ENCODE data around the gene PPY.
"Not testable (repeated sequence)": the region's sequence is repeated elsewhere in the genome, so short reads cannot be mapped to it uniquely, and the experiment has no call there.

PPY gene

DNA sequence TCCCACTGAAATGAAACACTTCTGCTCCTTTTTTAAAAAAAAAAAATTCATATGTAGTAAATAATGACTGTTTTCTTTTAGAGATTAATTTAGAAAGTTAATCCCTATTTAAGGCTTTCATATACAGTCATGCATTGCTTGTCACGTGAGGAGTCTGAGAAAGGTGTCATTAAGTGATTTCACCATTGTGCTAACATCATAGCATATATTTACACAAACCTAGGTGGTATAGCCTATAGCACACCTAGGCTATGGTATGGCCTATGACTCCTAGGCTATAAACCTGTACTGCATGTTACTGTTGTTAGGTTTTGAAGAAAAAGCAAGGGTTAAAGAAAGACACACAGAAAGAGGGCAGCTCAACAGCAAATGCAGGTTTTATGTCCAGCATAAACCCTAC lies 13.7 kb downstream of the PPY start:
- no peak for DNase-seq

DNA sequence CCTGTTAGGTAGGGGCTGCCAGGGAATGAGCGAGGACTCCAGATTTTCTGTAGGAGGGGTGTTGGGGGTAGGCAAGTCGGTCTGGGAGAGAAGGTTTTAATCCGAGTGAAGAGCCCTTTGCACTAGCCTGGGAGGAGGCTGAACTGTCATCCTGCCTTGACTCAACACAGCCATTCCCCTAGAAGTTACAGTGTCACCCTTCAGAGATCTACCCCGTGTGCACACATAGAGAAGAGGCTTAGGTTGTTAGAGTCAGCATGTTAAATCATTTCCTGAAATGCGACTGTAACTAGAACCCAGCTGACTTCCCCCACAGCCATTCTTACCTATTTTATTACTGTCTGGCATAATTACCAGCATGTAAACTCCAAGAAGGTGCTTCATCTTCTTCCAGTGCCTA lies 14.3 kb downstream of the PPY start:
- DNase-seq: not testable (repeated sequence)

DNA sequence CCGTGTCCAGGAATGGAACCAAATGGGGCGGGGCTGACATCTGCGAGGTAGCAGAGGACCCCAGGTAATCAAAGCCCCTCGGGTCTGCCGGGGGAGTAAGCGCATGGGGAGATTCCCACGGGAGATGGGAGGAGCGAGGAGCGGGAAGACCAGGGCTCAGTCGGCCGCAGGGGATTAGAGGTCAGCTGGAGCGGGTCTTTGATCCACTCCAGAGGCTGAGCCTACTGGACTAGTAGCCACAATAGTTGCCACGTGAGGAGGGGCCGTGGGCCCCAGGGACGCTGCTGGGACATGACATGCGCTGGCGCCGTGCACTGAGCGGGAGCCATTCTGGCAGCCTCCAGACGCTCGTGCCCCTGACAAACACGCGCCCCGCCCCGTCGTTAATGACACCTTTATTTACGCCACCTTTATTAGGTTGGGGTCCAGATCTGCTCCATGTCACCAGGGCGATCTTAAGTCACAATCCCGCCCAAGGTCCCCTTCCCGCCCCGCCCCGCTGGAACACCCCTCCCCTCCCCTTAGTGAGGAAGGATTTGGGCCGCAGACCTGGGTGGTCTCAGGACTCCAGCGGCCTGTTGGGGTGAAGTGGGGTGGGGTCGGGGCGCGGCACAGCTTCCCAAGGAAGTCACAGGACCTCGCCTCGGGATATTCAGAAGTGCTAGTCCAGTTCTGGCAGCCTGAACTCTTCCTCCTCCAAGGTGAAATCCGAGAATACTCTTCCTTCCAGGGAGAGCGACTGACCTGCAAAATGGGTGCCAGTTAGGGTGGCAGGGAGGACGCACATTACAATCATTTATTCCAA lies 15.0 kb downstream of the PPY start:
- DNase-seq: peak; percentile 8

DNA sequence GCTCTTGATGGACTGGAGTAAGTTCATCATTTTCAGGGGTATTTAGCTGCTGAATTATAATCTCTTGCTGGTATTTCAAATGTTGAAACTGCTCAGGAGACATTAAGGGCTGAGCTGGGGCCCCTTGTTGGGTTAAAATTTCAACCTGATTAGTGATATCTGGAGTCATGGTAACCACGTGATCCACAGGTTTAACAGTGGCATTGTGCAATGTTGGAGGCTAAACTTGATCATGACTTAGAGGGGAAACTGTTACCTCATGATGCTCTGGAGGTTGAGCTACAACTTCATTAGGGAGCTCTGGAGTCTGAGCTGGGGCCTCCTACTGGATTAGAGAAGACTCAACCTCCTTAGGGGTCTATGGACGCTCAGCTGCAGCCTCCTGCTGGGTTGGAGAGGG lies 17.7 kb downstream of the PPY start:
- no peak for DNase-seq

DNA sequence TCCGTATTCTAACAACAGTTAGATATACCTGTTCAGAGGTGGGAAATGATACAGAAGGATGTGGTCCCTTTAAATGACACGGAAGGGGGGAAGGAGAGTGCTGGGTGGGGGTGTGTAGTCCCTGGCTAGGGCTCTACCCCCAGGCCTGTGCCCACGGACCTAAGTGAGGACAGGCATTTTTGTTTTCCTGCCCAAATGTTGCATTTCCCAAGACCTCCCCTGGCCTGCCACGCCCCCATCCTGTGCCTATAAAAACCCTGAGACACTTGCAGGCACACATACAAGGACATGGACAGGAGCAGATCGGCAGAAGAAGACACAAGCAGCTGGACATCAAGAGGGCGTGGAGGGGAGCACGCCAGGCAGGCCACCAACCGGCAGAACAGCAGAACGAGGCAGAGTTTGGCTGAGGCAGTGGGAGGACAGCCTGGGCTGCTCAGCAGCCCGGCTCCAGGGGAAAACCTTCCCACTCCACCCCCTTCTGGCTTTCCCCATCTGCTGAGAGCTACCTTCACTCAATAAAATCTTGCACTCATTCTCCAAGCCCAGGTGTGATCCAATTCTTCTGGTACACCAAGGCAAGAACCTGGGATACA lies 21.7 kb downstream of the PPY start:
- DNase-seq: no peak

DNA sequence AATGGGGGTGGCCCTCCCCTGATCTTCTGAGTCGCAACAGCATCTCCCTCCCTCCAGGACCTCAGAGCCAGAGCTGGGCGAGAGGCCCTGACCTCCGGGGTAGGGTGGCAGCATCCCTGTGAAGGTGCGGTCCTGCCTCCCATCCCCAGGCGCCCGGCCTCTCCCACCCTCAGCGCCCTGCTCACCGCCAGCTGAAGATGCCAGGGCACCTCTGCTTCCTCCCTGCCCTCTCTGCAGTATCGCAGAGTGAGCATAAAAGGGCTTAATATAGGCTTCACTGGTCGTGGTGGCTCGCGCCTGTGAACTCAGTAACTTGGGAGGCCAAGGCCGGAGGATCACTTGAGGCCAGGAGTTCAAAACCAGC lies 24.3 kb downstream of the PPY start:
- no peak for DNase-seq

DNA sequence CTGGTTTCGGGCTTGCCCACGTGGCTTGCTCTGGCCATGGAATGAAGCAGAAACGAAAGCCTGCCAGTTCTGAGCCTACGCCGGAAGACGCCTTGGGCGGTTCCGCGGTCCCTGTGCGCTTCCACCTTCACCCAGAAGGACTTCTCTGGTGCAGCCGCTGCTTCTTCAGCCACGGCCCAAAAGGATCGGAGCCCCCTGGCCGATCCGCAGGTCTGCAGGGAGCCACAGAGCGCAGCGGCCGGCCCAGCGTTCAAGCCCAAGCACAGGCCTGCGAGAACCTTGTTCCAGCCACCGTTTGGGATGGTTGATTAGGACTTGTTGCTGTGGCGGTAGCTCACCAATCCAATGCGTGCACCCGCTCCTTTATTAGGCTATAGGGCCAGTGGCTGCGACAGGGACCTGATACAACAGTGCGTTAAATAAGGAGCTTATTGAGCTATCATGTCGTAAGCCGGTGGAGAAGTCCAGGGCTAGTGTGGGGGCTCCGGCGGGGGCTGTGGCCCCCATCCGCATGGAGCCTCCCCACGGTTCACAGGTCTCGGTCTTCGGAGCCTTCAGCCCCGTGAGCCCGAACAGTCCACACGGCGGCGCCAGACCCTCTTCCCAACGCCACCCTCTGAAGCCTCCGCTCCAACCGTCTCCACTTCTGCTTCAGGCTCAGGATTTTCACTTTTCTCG lies 24.8 kb downstream of the PPY start:
- DNase-seq: peak; percentile 55

DNA sequence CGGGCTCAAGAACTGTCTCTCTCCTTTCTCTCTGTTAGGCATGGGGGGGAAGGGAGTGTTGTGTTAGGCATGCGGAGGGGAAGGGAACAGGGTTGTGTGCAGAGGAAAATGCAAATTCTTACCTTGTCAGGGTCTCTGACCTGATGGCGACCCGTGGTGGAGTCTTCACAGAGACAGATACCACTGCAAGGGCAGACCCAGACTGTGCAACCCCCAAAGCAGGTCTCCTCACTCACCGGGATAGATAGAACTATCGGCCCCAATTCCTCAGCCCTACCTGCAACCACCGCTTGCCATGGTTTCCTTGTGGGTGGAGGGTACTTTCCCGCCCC lies 25.3 kb downstream of the PPY start:
- DNase-seq: no peak

DNA sequence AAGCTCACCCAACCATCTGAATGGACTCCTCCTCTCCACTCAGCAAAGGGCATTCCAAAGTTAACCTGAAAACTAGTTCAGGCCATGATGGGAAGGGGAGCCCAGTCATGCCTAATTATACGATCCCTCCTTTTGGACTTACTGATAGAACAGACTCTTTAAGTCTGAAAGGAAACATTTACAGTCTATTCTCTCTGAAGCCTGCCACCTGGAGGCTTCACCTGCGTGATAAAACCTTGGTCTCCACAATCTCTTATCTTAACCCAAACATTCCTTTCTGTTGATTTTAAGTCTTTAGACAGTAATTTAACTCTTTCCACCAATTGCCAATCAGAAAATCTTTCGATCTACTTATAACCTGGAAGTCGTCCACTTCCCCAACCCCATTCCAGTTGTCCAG lies 25.9 kb downstream of the PPY start:
- DNase-seq: no peak

DNA sequence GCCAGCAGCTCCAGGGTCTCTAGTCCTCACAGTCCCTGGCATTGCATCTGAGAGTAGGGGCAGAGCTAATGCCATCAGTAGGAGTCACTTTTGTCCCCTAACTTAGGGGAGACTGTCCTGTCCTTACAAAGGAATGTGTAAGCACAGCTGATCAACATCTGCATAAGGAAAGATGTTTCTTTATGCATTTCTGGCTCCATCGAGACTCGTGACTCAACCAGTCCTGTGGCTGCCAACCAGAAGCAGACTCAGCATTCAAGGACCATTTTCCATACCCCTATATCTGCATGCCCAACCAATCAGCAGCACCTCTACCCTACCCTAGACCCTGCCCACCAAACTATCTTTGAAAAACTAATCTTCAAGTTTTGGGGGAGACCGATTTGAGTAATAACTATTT lies 26.7 kb downstream of the PPY start:
- DNase-seq: no peak

DNA sequence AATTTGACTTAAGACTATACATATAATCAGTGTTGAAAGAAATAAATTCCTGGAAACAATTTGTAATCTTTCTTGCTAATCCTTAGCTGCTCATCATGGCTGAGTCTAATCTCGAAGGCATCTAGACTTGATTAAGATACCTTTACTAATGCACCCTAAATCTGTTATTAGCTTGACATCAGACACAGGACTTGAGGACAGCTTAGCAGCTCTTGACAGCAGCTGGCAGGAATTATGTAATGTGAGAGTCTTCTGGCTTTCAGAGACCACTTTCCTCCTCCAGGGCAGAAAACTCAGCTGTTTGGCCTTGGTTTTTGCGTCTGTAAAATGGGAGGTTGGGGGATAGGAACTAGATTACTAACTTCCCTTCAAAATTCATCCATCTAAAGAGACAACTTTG lies 27.8 kb downstream of the PPY start:
- no peak for DNase-seq

DNA sequence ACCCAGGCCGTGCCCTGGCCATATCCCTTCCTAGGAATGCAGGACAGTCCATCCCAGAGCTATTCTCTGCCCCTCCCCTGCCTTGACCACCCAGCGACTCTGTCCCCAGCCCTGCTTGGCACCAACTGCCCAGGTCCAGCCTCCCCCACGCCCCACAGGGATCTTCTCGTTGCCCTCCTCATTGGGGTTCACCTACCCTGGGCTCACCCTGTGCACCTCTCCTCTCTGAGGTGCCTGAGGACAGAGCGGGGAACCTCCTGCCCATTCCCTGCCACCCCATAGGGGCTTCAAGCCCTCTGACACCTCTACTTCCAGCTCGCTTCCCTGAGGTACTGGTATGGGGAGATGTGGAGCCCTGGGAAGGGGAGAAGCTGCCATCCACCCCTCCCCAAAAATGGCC lies 28.7 kb downstream of the PPY start:
- DNase-seq: no peak

DNA sequence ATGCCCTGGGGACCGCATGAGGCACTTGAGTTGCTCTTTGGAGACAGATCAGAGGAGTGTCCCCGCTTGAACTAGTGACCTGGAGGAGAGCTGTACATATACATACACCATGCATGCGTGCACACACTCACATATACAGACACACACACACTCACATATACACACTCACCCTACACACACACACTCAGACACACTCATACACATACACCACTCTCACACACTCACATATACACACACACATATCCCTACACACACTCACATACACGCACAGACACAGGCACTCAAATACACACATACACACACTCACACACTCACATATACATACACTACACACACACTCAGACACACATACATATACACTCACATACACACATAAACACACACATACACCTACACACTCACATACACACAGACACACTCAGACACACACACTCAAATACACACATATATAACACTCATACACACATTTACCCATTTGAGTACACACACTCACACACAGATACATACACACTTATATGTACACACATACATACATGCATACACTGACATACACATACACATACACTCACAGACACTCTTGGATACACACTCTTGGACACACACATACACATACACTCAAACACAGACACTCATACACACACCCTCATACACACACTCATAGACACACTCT lies 29.5 kb downstream of the PPY start:
- no peak for DNase-seq

DNA sequence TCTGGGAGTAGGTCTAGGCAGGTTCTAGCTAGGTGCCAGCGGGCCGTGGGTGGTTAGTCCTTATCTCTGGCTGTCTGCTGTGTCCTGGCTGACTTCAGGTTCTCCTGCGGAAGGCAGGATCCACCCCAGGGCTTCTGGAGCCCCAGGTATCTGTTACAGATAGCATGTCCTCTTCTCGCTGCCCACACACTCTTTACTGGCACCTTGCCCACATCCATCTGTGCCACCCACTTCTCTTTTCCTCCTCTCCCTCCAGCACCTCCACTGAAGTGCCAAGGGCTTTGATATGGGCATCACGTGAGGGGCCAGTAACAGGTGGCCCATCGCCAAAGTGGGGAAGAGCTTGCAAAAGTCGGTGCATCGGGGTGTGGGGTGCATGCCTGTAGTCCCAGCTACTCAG lies 30.4 kb downstream of the PPY start:
- no peak for DNase-seq

DNA sequence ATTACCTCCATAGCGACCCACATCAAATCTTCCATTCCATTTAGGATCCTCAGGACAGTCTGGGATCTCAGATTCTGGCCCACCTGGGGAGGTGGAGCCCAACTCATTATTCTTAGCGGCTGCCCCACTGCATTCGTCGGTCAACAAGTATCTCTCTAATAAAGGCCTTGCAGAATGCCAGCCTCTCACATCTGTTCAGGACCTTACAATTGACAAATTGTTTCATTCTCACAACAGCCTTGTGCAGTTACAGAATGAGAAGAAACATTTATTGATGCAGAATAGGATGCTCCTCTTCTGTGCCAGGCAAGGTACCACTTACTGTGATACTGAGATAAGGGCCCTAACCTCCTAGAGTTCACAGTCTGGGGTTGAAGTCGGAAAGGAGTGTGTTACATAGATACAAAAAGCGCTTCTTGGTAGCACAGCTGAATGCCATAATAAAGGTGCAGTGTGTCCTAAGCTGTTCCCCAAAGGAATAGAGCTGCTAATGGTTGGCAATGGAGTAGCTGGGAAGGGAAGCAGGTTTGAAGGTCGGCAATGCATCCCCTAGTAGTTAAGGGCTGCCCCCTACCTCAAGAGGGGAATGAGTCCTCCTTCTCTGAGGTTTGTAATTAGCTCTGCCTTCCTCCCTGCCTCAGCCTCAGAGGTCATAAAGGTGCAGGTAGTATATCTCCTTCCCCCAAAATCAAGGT lies 32.6 kb downstream of the PPY start:
- DNase-seq: no peak

DNA sequence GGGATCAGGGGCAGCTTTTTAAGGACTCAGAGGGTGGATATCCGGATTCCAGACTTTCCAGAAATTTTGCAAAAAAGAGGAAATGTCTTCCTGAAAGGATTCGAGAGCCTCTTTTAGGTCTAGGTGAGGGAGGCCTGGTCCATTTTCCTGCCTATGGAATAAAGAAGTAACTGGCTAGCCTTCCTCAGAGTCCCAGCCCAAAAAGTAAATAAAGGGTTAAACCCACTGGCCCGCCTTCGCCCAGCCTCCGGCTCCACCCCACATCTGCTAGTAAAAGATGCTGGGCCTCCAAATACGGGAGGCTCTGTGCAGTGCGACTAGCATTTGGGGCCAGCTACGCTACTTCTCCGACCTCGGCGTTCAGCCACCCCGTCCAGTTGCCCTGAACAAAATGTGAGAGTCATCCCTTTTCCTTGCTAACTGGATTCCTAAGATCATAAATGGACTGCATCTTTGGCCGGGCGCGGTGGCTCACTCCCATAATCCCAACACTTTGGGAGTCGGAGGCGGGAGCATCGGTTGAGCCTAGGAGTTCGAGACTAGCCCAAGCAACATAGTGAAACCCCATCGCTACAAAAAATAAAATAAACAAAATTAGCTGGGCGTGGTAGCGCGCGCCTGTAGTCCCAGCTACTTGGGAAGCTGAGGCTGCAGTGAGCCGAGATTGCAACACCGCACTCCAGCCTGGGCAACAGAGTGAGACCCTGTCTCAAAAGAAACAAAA lies 34.1 kb downstream of the PPY start:
- DNase-seq: peak; percentile 69

DNA sequence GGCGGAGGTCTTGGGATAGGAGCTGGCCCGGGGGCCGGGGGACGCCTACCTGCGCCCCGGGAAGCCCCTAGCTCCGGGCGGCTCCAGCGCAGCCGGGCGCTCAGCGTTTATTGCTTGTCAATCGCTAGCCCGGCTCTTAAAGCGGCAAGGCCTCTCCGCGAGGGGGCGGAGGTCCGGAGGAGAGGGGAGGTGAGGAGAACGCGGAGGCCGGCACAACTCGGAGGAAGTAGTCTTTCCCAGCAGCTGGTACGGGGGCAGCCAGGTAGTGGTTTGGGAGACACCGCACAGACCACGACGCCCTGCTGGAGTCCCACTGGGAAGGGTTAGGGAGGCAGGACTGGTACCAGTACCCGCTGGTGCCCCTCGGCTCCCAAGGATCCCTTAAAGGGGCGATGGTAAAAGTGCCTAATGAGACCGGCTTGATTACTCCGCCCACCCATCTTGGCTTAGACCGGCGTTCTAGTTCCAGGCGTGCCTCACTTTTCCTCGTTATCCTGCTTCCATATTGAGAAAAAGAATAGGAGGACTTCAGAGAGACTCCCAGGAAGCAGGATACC lies 34.8 kb downstream of the PPY start, which contains the start of gene MPP2:
Gene MPP2, minus strand, starts transcription at position 112 of the 557 bp plus-strand sequence. CDS start 3,076 bp downstream, outside the sequence.
- peak; percentile 60 for DNase-seq

DNA sequence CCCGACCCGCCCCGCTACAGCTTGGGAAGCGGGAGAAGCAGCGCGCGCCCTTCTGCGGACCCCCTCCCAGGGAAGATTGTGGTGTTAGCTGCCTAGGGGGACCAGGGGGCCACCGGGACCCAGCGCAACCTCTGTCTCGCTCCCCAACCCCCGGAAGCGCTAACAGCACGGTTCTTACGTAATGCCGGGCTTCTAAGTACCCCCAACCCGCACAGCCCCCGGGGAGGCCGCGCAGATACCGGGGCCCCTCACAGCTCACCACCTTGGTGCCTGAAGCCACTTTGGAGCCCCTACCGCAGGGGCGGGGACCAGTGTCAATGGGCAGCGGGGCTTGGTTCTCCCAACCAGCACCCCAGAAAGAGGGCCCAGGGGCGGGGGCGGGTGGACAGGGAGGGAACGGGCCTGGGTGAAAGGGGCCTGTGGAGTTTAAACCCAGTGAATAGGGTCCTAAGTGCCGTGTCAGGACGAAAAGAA lies 35.3 kb downstream of the PPY start:
- no peak for DNase-seq

DNA sequence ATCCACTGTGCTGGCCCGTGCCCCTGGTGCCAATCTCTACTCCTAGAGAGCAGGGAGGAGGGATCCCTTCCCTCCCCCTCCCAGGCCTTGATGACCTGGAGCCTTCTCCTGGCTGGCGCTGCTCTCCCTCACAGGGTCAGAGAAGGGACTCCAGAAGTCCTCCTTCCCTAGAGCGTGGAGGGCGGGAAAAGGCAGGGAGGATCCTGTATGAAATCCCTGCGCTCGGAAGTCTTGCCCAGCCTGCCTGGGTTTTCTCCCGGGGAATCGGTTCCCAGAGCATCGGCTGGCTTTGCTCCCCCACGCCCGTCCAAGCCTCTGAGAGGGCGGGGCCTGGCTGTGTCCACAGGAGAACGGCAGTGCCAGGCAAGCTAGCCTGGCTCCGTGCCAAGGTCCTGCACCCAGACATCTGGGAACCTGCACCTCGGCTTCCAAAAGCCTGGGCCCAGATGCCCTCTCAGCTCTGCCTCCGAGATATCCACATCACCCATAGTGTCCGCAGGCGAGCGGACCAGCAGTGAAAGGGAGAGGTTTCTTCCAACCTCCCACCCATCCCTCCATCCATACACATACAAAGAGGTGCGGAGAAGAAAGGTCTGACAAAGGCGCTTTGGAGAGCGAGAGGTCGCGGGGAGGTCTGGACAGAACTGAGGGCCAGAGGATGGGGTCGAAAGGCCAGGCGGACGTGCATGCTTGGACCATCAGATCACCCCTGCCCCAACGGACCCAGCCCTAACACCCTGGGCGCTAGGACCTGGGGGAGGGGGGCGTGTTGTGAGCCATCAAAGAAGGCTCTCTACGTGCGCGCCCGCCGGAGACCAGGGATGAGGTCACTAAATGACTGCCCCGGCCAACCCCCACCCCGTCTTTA lies 36.1 kb downstream of the PPY start:
- DNase-seq: peak; percentile 44

DNA sequence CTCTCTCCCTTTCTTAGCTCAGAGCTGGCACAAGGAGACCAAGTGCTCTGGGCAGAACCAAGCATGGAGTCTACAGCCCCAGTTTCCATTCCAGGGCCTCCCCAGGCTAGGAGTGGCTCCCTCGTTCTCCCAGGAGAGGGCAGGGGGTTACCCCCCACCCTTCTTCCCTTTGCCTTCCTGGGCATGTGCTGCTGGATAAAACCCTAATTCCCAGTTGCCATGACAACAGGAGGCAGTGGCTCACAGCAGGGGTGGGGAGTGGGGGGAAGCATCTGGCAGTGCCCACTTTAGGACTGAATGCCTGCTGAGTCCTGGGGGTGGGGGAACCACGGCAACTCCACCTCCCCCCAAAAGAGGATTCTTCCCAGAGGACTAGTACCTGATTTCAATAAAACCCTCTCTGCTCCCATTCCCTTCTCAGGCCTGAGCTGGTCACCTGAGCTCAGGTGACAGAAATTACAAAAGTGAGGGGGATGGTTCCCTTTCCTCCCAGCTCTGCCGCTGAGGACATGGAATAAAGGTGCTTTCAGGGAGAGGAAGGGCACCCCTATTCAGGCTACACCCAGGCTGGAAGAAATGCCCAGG lies 36.8 kb downstream of the PPY start:
- no peak for DNase-seq
